Measurements from ENCODE around the gene ZNF740. TPM values are rescaled to one million over a fixed set of nuclear protein-coding genes. Genes with fewer than 3 reads are reported as not detected.

The ZNF740 gene
- total RNA-seq, 2 experiments from 2014 or later, result 31.3 to 35.9 TPM

GRCh38 chr12:53218551-53219291 is 38.2 kb downstream of the ZNF740 start:
- POLR2A ChIA-PET, result interaction anchor here (0.7 to 7.7 kb wide), 14 partner anchors 7 to 114 kb away, joined by 3 to 78 read pairs (median 5); partner anchors contain the start of genes CSAD, ESPL1, ITGB7 and ZNF740
- no peak for TF ChIP-seq CTCF (IDR thresholded peaks at IDR 0.05)
- H3K9me3 Mint-ChIP-seq, result no peaks in the 10 kb centered on the region
- ATAC-seq (no peak), DNase-seq (no peak)
- intact Hi-C loops (cut with micrococcal nuclease), result no loop called here
- CTCF ChIA-PET, result interaction anchor here (0.6 to 5.3 kb wide), 13 partner anchors 9 to 126 kb away, joined by 3 to 47 read pairs (median 4); partner anchors contain the start of genes AAAS, ESPL1 and MYG1
- H3K4me1 Mint-ChIP-seq (ENCODE audit: low read depth), result peaks cover 70% of the 10 kb centered on the region
- H3K36me3 Mint-ChIP-seq (ENCODE audit: low read depth), result peaks cover 8% of the 10 kb centered on the region
- H3K27me3 Mint-ChIP-seq, result no peaks in the 10 kb centered on the region
- peak overlapping the region; percentile 92 for H3K4me3 Mint-ChIP-seq
- peak overlapping the region; percentile 95 for H3K27ac Mint-ChIP-seq

DNA sequence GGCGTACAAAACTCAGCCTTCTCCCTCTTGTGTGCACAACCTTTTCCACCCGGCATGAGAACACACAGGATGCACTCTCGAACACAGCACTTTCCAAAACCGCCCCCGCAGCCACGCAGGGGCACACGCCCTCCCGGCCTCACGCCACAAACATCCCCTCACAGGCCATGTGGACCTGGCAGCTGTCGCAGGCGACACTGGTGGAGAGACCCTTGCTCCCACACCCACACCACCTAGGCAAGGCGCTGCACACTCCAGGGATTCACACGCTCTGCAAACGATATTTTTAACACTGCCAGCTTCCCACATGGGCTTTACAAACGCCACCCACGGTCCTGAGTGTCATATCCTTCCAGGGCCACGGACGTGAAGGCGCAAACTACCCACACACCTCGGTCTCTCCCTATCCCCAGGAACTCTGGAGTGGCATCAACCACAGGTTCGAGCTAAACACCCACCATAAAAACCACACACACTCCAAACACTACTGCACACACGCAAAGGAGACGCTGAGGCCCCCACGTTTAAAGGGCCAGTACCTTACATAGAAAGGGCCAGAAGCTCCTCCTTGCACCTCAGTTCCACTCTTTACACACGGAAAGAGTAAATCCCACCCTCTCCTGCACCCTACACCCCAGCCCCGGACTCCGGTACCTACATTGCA is 38.9 kb downstream of the ZNF740 start:
- Mint-ChIP-seq H3K4me1 (ENCODE audit: low read depth) (peaks cover 70% of the 10 kb centered on the region), H3K4me3 (peak overlapping the region; percentile 92), H3K36me3 (ENCODE audit: low read depth) (peaks cover 8% of the 10 kb centered on the region), H3K27ac (peak overlapping the region; percentile 95), H3K27me3 (no peaks in the 10 kb centered on the region), H3K9me3 (no peaks in the 10 kb centered on the region)
- ATAC-seq (peak; percentile 17), DNase-seq (peak; percentile 83)
- intact Hi-C loops (cut with micrococcal nuclease), result no loop called here
- no peak for TF ChIP-seq CTCF (IDR thresholded peaks at IDR 0.05)
- ChIA-PET POLR2A (interaction anchor here (0.6 to 7.7 kb wide), 18 partner anchors 8 to 140 kb away, joined by 3 to 78 read pairs (median 6); partner anchors contain the start of genes CSAD, ESPL1, ITGB7 and MYG1), CTCF (interaction anchor here (0.6 to 5.3 kb wide), 13 partner anchors 8 to 125 kb away, joined by 3 to 47 read pairs (median 5); partner anchors contain the start of genes AAAS, CSAD, ESPL1 and MYG1)

GRCh38 chr12:53219956-53220693 is 39.6 kb downstream of the ZNF740 start:
- DNase-seq, result peak; percentile 95
- TF ChIP-seq CTCF (IDR thresholded peaks at IDR 0.05), result no peak
- Mint-ChIP-seq H3K4me1 (ENCODE audit: low read depth) (peaks cover 74% of the 10 kb centered on the region), H3K9me3 (no peaks in the 10 kb centered on the region), H3K4me3 (peak overlapping the region; percentile 92), H3K36me3 (ENCODE audit: low read depth) (peaks cover 8% of the 10 kb centered on the region), H3K27ac (peak overlapping the region; percentile 96), H3K27me3 (no peaks in the 10 kb centered on the region)
- peak; percentile 52 for ATAC-seq
- ChIA-PET CTCF (interaction anchor here (0.7 to 5.3 kb wide), 16 partner anchors 8 to 124 kb away, joined by 3 to 47 read pairs (median 4); partner anchors contain the start of genes AAAS, CSAD, ESPL1 and MYG1), POLR2A (interaction anchor here (0.6 to 7.7 kb wide), 15 partner anchors 9 to 141 kb away, joined by 3 to 78 read pairs (median 7); partner anchors contain the start of genes CSAD, ESPL1, ITGB7 and MYG1)
- intact Hi-C loops (cut with micrococcal nuclease), result no loop called here

GRCh38 chr12:53220694-53221202 is 40.2 kb downstream of the ZNF740 start:
- intact Hi-C loops (cut with micrococcal nuclease), result no loop called here
- ChIA-PET POLR2A (interaction anchor here (1.7 to 7.7 kb wide), 9 partner anchors 9 to 103 kb away, joined by 6 to 78 read pairs (median 13); partner anchors contain the start of genes CSAD, ESPL1, ITGB7 and MYG1), CTCF (interaction anchor here (0.7 to 5.3 kb wide), 12 partner anchors 9 to 101 kb away, joined by 3 to 47 read pairs (median 5); partner anchors contain the start of genes AAAS, CSAD, ESPL1 and MYG1)
- Mint-ChIP-seq H3K27ac (peak overlapping the region; percentile 96), H3K36me3 (ENCODE audit: low read depth) (peaks cover 6% of the 10 kb centered on the region), H3K4me1 (ENCODE audit: low read depth) (peaks cover 74% of the 10 kb centered on the region), H3K27me3 (no peaks in the 10 kb centered on the region), H3K9me3 (no peaks in the 10 kb centered on the region), H3K4me3 (peak overlapping the region; percentile 92)
- ATAC-seq (peak; percentile 65), DNase-seq (peak; percentile 92)
- TF ChIP-seq CTCF (IDR thresholded peaks at IDR 0.05), result no peak

Data from activated CD8-positive, alpha-beta T cell treated with anti-CD3 and anti-CD28 coated beads for 36 hours (primary cell).